Amniotic stem cell (primary cell): Measurements from ENCODE around the gene GLI1.

Source experiments
- DNase-seq: peaks from one replicate; lab custom pipeline; 2025; lab: John Stamatoyannopoulos, UW

The GLI1 gene

GRCh38 chr12:57461276-57461916, 1.8 kb downstream of the GLI1 start:
- no peak for DNase-seq

GRCh38 chr12:57461917-57462250, 2.3 kb downstream of the GLI1 start:
- DNase-seq: no peak

- DNase-seq: peak; percentile 84
These were observed 2.8 kb downstream of the GLI1 start for GRCh38 chr12:57462251-57462911.

GRCh38 chr12:57462912-57463253, 3.3 kb downstream of the GLI1 start:
- DNase-seq: no peak

GRCh38 chr12:57464569-57464968, 5.0 kb downstream of the GLI1 start:
- DNase-seq: no peak

GRCh38 chr12:57465030-57465746, 5.6 kb downstream of the GLI1 start:
- DNase-seq: no peak

- DNase-seq: no peak
These were observed 6.3 kb downstream of the GLI1 start for GRCh38 chr12:57465747-57466505.

GRCh38 chr12:57467212-57467874, 7.8 kb downstream of the GLI1 start:
- no peak for DNase-seq

- DNase-seq: no peak
These were observed 8.3 kb downstream of the GLI1 start for GRCh38 chr12:57467915-57468314.

GRCh38 chr12:57469296-57470164, 9.9 kb downstream of the GLI1 start:
- DNase-seq: no peak

GRCh38 chr12:57470286-57470969, 10.8 kb downstream of the GLI1 start:
- DNase-seq: no peak

GRCh38 chr12:57470970-57471656, 11.5 kb downstream of the GLI1 start:
- no peak for DNase-seq

GRCh38 chr12:57471661-57472060, 12.1 kb downstream of the GLI1 start:
- no peak for DNase-seq

- no peak for DNase-seq
These were observed 12.8 kb downstream of the GLI1 start for GRCh38 chr12:57472391-57472790.

- no peak for DNase-seq
These were observed 13.8 kb downstream of the GLI1 start for GRCh38 chr12:57473392-57473791.

GRCh38 chr12:57473886-57474285, 14.3 kb downstream of the GLI1 start:
- DNase-seq: no peak

- DNase-seq: no peak
These were observed 14.8 kb downstream of the GLI1 start for GRCh38 chr12:57474430-57474829.

GRCh38 chr12:57474862-57475261, 15.3 kb downstream of the GLI1 start:
- DNase-seq: no peak

- DNase-seq: no peak
These were observed 15.9 kb downstream of the GLI1 start for GRCh38 chr12:57475271-57476161.
